WTC11 (cell line): ENCODE measurements around the gene ACKR3. TPM values are rescaled to one million over a fixed set of nuclear protein-coding genes. Genes with fewer than 3 reads are reported as not detected.

Experiments used
- ATAC-seq: fragments of 200-7000 bp; cut with Tn5 transposase; 2 replicates; pipeline ENCODE4 v1.10.0; 2021; ENCODE audit warnings: mild to moderate bottlenecking, moderate library complexity
- CTCF ChIA-PET: fragments of 300-600 bp; sonication (Branson Sonifier 250); formaldehyde crosslinking; loops from one replicate; lab custom pipeline; 2021; ENCODE audit warnings: antibody characterized with exemption; lab: Charles Lee
- POLR2A ChIA-PET: fragments of 350-600 bp; sonication (Branson Sonifier 250); formaldehyde crosslinking; loops from one replicate; lab custom pipeline; 2021; ENCODE audit warnings: antibody characterized with exemption; lab: Charles Lee
- DNase-seq: peaks from one replicate; pipeline ENCODE4 v3.0.0; 2021; ENCODE audit warnings: low spot score
- H3K27ac Mint-ChIP-seq: 2 replicates; pipeline ENCODE4 v1.8.0; 2021; ENCODE audit warnings: mixed read lengths
- H3K27me3 Mint-ChIP-seq: 2 replicates; pipeline ENCODE4 v1.8.0; 2021; ENCODE audit warnings: low read depth, mild to moderate bottlenecking, moderate library complexity, mixed read lengths
- H3K36me3 Mint-ChIP-seq: 2 replicates; pipeline ENCODE4 v1.8.0; 2021; ENCODE audit warnings: mixed read lengths
- H3K4me1 Mint-ChIP-seq: 2 replicates; pipeline ENCODE4 v1.8.0; 2022; ENCODE audit warnings: mixed read lengths
- H3K4me3 Mint-ChIP-seq: 2 replicates; pipeline ENCODE4 v1.8.0; 2021; ENCODE audit warnings: mild to moderate bottlenecking, moderate library complexity, mixed read lengths
- H3K9me3 Mint-ChIP-seq: 2 replicates; pipeline ENCODE4 v1.8.0; 2021; ENCODE audit warnings: mixed read lengths
- ATF1 ChIP-seq: sonication (generic); formaldehyde crosslinking; IDR thresholded peaks from 2 replicates; pipeline ENCODE4 v1.8.1; 2023; ENCODE audit warnings: mild to moderate bottlenecking, moderate library complexity, missing genetic modification reagents
- CBFB ChIP-seq: sonication (generic); formaldehyde crosslinking; IDR thresholded peaks from 2 replicates; pipeline ENCODE4 v1.8.1; 2022; ENCODE audit warnings: mild to moderate bottlenecking, low read depth, missing genetic modification reagents
- ETV6 ChIP-seq: sonication (generic); formaldehyde crosslinking; IDR thresholded peaks from 2 replicates; pipeline ENCODE4 v1.8.1; 2022; ENCODE audit warnings: mild to moderate bottlenecking, missing genetic modification reagents
- FOXK1 ChIP-seq: sonication (generic); formaldehyde crosslinking; IDR thresholded peaks from 2 replicates; pipeline ENCODE4 v1.8.0; 2022; ENCODE audit warnings: mild to moderate bottlenecking, moderate library complexity, missing genetic modification reagents
- GABPB1 ChIP-seq: sonication (generic); formaldehyde crosslinking; IDR thresholded peaks from 2 replicates; pipeline ENCODE4 v1.8.1; 2023; ENCODE audit warnings: mild to moderate bottlenecking, missing genetic modification reagents
- MXD4 ChIP-seq: fragments of 250-450 bp; sonication (Bioruptor Pico); IDR thresholded peaks from 2 replicates; pipeline ENCODE4 v1.8.0; 2021; ENCODE audit warnings: mild to moderate bottlenecking, moderate library complexity, borderline replicate concordance
- NR2C2 ChIP-seq: sonication (generic); formaldehyde crosslinking; IDR thresholded peaks from 2 replicates; pipeline ENCODE4 v1.8.0; 2022; ENCODE audit warnings: mild to moderate bottlenecking, missing genetic modification reagents
- PRRX2 ChIP-seq: fragments of 250-450 bp; sonication (Bioruptor Pico); IDR thresholded peaks from 2 replicates; pipeline ENCODE4 v1.8.0; 2021; ENCODE audit warnings: mild to moderate bottlenecking
- SOX15 ChIP-seq: fragments of 250-450 bp; sonication (Bioruptor Pico); IDR thresholded peaks from 2 replicates; pipeline ENCODE4 v1.9.0; 2021; ENCODE audit warnings: mild to moderate bottlenecking
- TCF7 ChIP-seq: sonication (generic); formaldehyde crosslinking; IDR thresholded peaks from 2 replicates; pipeline ENCODE4 v1.8.0; 2022; ENCODE audit warnings: mild to moderate bottlenecking, low read depth, missing genetic modification reagents, moderate library complexity
- ZNF416 ChIP-seq: fragments of 250-450 bp; sonication (Bioruptor Pico); IDR thresholded peaks from 2 replicates; pipeline ENCODE4 v1.9.0; 2021; ENCODE audit warnings: mild to moderate bottlenecking, inconsistent platforms
- ZNF423 ChIP-seq: fragments of 250-450 bp; sonication (Bioruptor Pico); IDR thresholded peaks from 2 replicates; pipeline ENCODE4 v2.1.2; 2022; ENCODE audit warnings: mild to moderate bottlenecking, moderate library complexity
- total RNA-seq: library from RNA; stranded (reverse); gene quantifications from 3 replicates; pipeline ENCODE4 v1.2.3, GENCODE V29; 2021
- TF ChIP-seq, protein P1 (sequence below): sonication (generic); formaldehyde crosslinking; IDR thresholded peaks from 2 replicates; pipeline ENCODE4 v1.8.1; 2023; ENCODE audit warnings: mild to moderate bottlenecking, missing genetic modification reagents, borderline replicate concordance
- TF ChIP-seq, protein P2 (sequence below): sonication (generic); formaldehyde crosslinking; IDR thresholded peaks from 2 replicates; pipeline ENCODE4 v1.8.1; 2022; ENCODE audit warnings: mild to moderate bottlenecking, moderate library complexity, missing genetic modification reagents
- TF ChIP-seq, protein P3 (sequence below): sonication (generic); formaldehyde crosslinking; IDR thresholded peaks from 2 replicates; pipeline ENCODE4 v1.8.1; 2023; ENCODE audit warnings: mild to moderate bottlenecking, missing genetic modification reagents
- TF ChIP-seq, protein P4 (sequence below): sonication (generic); formaldehyde crosslinking; IDR thresholded peaks from 2 replicates; pipeline ENCODE4 v1.8.0; 2023; ENCODE audit warnings: missing genetic modification reagents
- TF ChIP-seq, protein P5 (sequence below): sonication (generic); formaldehyde crosslinking; IDR thresholded peaks from 2 replicates; pipeline ENCODE4 v1.8.1; 2023; ENCODE audit warnings: mild to moderate bottlenecking, missing genetic modification reagents, moderate library complexity
- TF ChIP-seq, protein P6 (sequence below): sonication (generic); formaldehyde crosslinking; IDR thresholded peaks from 2 replicates; pipeline ENCODE4 v1.8.0; 2022; ENCODE audit warnings: mild to moderate bottlenecking, missing genetic modification reagents
- TF ChIP-seq, protein P7 (sequence below): sonication (generic); formaldehyde crosslinking; IDR thresholded peaks from 2 replicates; pipeline ENCODE4 v1.8.0; 2023; ENCODE audit warnings: mild to moderate bottlenecking, missing genetic modification reagents

ACKR3 gene
- total RNA-seq, 1 experiment from 2014 or later: 1.3 TPM

DNA sequence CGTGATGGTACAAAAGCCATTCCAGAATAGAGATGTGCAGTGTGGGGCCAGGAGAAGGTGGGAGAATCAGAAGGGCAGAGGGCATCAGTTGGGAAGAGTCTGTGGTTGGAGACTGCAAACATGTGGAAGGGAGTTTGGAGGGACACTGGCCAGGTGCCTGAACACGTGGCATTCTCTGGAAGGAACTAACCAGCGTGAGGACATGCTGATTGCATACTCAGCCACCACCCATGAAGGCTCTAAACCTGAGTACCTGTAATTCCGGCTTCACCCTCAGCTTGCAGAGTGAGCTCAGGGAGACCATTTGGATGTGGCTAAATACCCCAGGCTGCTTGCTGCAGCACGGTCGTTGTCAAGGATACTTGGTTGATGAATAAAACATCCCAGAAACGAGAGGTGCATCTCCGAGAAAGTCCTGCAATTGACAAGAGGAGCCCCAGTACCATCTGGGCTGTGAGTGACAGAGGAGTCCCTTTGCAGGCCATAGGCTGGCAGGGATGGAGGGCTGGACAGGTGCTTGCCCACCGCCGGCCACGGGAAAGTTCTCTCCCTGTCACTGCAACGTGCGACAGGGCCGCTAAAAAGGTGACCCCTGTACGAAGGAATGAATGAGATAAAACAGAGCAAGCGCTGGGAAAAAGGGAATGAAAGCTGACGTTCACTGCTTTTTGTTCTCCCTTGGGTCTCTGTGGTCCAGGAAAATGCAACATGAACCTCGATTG is 5.0 kb downstream of the ACKR3 start (continued):
- TF ChIP-seq, protein P1, sequence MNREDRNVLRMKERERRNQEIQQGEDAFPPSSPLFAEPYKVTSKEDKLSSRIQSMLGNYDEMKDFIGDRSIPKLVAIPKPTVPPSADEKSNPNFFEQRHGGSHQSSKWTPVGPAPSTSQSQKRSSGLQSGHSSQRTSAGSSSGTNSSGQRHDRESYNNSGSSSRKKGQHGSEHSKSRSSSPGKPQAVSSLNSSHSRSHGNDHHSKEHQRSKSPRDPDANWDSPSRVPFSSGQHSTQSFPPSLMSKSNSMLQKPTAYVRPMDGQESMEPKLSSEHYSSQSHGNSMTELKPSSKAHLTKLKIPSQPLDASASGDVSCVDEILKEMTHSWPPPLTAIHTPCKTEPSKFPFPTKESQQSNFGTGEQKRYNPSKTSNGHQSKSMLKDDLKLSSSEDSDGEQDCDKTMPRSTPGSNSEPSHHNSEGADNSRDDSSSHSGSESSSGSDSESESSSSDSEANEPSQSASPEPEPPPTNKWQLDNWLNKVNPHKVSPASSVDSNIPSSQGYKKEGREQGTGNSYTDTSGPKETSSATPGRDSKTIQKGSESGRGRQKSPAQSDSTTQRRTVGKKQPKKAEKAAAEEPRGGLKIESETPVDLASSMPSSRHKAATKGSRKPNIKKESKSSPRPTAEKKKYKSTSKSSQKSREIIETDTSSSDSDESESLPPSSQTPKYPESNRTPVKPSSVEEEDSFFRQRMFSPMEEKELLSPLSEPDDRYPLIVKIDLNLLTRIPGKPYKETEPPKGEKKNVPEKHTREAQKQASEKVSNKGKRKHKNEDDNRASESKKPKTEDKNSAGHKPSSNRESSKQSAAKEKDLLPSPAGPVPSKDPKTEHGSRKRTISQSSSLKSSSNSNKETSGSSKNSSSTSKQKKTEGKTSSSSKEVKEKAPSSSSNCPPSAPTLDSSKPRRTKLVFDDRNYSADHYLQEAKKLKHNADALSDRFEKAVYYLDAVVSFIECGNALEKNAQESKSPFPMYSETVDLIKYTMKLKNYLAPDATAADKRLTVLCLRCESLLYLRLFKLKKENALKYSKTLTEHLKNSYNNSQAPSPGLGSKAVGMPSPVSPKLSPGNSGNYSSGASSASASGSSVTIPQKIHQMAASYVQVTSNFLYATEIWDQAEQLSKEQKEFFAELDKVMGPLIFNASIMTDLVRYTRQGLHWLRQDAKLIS (CRISPR knock-in tag): no peak
- no peak for TF ChIP-seq TCF7
- TF ChIP-seq ZNF416: no peak
- no peak for TF ChIP-seq MXD4 (CRISPR knock-in tag)
- TF ChIP-seq FOXK1: no peak
- TF ChIP-seq, protein P2, sequence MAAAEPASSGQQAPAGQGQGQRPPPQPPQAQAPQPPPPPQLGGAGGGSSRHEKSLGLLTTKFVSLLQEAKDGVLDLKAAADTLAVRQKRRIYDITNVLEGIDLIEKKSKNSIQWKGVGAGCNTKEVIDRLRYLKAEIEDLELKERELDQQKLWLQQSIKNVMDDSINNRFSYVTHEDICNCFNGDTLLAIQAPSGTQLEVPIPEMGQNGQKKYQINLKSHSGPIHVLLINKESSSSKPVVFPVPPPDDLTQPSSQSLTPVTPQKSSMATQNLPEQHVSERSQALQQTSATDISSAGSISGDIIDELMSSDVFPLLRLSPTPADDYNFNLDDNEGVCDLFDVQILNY (CRISPR knock-in tag): no peak
- TF ChIP-seq, protein P3, sequence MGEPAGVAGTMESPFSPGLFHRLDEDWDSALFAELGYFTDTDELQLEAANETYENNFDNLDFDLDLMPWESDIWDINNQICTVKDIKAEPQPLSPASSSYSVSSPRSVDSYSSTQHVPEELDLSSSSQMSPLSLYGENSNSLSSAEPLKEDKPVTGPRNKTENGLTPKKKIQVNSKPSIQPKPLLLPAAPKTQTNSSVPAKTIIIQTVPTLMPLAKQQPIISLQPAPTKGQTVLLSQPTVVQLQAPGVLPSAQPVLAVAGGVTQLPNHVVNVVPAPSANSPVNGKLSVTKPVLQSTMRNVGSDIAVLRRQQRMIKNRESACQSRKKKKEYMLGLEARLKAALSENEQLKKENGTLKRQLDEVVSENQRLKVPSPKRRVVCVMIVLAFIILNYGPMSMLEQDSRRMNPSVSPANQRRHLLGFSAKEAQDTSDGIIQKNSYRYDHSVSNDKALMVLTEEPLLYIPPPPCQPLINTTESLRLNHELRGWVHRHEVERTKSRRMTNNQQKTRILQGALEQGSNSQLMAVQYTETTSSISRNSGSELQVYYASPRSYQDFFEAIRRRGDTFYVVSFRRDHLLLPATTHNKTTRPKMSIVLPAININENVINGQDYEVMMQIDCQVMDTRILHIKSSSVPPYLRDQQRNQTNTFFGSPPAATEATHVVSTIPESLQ: no peak

DNA sequence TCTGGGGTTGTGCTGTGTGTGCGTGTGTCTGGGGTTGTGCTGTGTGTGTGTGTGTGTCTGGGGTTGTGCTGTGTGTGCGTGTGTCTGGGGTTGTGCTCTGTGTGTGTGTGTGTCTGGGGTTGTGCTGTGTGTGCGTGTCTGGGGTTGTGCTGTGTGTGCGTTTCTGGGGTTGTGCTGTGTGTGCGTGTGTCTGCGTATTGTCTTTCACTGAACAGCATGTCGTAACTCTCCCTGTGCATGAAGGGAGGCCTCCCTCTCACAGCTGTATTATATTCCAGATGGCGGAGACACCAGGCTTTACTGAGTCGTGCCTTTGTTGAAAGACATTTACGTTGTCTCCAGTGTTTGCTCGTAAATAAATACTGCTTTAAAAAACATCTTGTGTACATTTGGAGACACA is 5.9 kb downstream of the ACKR3 start:
- Mint-ChIP-seq H3K27me3 (peaks cover 7% of the 10 kb centered on the region), H3K27ac (no peak overlapping the region), H3K4me3 (no peak overlapping the region), H3K36me3 (peaks cover 3% of the 10 kb centered on the region; the same call in 1 of the 2 replicates), H3K9me3 (peaks cover 3% of the 10 kb centered on the region), H3K4me1 (peaks cover 58% of the 10 kb centered on the region)
- POLR2A ChIA-PET: no interaction called here
- TF ChIP-seq SOX15 (CRISPR knock-in tag): no peak
- no peak for TF ChIP-seq ATF1 (CRISPR knock-in tag)
- TF ChIP-seq GABPB1: no peak
- TF ChIP-seq, protein P4, sequence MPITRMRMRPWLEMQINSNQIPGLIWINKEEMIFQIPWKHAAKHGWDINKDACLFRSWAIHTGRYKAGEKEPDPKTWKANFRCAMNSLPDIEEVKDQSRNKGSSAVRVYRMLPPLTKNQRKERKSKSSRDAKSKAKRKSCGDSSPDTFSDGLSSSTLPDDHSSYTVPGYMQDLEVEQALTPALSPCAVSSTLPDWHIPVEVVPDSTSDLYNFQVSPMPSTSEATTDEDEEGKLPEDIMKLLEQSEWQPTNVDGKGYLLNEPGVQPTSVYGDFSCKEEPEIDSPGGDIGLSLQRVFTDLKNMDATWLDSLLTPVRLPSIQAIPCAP (CRISPR knock-in tag): no peak
- TF ChIP-seq, protein P5, sequence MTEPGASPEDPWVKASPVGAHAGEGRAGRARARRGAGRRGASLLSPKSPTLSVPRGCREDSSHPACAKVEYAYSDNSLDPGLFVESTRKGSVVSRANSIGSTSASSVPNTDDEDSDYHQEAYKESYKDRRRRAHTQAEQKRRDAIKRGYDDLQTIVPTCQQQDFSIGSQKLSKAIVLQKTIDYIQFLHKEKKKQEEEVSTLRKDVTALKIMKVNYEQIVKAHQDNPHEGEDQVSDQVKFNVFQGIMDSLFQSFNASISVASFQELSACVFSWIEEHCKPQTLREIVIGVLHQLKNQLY (CRISPR knock-in tag): no peak
- no peak for TF ChIP-seq TCF7
- TF ChIP-seq, protein P6, sequence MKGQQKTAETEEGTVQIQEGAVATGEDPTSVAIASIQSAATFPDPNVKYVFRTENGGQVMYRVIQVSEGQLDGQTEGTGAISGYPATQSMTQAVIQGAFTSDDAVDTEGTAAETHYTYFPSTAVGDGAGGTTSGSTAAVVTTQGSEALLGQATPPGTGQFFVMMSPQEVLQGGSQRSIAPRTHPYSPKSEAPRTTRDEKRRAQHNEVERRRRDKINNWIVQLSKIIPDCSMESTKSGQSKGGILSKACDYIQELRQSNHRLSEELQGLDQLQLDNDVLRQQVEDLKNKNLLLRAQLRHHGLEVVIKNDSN: no peak
- TF ChIP-seq NR2C2: no peak
- TF ChIP-seq, protein P7, sequence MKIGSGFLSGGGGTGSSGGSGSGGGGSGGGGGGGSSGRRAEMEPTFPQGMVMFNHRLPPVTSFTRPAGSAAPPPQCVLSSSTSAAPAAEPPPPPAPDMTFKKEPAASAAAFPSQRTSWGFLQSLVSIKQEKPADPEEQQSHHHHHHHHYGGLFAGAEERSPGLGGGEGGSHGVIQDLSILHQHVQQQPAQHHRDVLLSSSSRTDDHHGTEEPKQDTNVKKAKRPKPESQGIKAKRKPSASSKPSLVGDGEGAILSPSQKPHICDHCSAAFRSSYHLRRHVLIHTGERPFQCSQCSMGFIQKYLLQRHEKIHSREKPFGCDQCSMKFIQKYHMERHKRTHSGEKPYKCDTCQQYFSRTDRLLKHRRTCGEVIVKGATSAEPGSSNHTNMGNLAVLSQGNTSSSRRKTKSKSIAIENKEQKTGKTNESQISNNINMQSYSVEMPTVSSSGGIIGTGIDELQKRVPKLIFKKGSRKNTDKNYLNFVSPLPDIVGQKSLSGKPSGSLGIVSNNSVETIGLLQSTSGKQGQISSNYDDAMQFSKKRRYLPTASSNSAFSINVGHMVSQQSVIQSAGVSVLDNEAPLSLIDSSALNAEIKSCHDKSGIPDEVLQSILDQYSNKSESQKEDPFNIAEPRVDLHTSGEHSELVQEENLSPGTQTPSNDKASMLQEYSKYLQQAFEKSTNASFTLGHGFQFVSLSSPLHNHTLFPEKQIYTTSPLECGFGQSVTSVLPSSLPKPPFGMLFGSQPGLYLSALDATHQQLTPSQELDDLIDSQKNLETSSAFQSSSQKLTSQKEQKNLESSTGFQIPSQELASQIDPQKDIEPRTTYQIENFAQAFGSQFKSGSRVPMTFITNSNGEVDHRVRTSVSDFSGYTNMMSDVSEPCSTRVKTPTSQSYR (CRISPR knock-in tag): no peak
- no peak for TF ChIP-seq MXD4 (CRISPR knock-in tag)
- TF ChIP-seq ZNF423 (CRISPR knock-in tag): no peak
- TF ChIP-seq PRRX2: no peak
- no peak for TF ChIP-seq CBFB
- TF ChIP-seq ETV6 (CRISPR knock-in tag): no peak
- DNase-seq (no peak), ATAC-seq (no peak)
- CTCF ChIA-PET: interaction anchor here (1.0 kb wide), 1 partner anchor 13 kb away, joined by 4 read pairs; no protein-coding TSS in a partner anchor
